BLaER1 (cell line): ENCODE data around the gene SIDT1.

ENCODE experiments used
- H3K27ac ChIP-seq: shearing (Covaris generic); formaldehyde crosslinking; 2 replicates; pipeline ENCODE4 v1.8.1; 2022
- H3K27me3 ChIP-seq: shearing (Covaris generic); formaldehyde crosslinking; 2 replicates; pipeline ENCODE4 v1.8.1; 2022
- H3K36me3 ChIP-seq: shearing (Covaris generic); formaldehyde crosslinking; 2 replicates; pipeline ENCODE4 v1.8.1; 2022
- H3K4me1 ChIP-seq: shearing (Covaris generic); formaldehyde crosslinking; 2 replicates; pipeline ENCODE4 v1.8.1; 2022
- H3K4me2 ChIP-seq: shearing (Covaris generic); formaldehyde crosslinking; 2 replicates; pipeline ENCODE4 v1.8.1; 2022
- H3K4me3 ChIP-seq: shearing (Covaris generic); formaldehyde crosslinking; 2 replicates; pipeline ENCODE4 v1.8.1; 2022
- H3K9ac ChIP-seq: shearing (Covaris generic); formaldehyde crosslinking; 2 replicates; pipeline ENCODE4 v1.8.1; 2022
- H3K9me3 ChIP-seq: shearing (Covaris generic); formaldehyde crosslinking; 2 replicates; pipeline ENCODE4 v1.8.1; 2022
- H4K20me1 ChIP-seq: shearing (Covaris generic); formaldehyde crosslinking; 2 replicates; pipeline ENCODE4 v1.8.1; 2022
- Cebpa-rat ChIP-seq: shearing (Covaris generic); IDR thresholded peaks from 2 replicates; pipeline ENCODE4 v1.8.1; 2022

The SIDT1 gene

GRCh38 chr3:113560271-113560670 is 27.9 kb downstream of the SIDT1 start:
- H3K27ac ChIP-seq = no peak overlapping the region
- no peaks in the 10 kb centered on the region for H4K20me1 ChIP-seq
- H3K27me3 ChIP-seq = no peaks in the 10 kb centered on the region
- TF ChIP-seq Cebpa-rat = no peak
- H3K4me2 ChIP-seq = no peak overlapping the region
- H3K9ac ChIP-seq = no peak overlapping the region
- H3K36me3 ChIP-seq = no peaks in the 10 kb centered on the region
- H3K4me1 ChIP-seq = peaks cover 5% of the 10 kb centered on the region; the same call in 1 of the 2 replicates
- H3K9me3 ChIP-seq = no peaks in the 10 kb centered on the region
- no peak overlapping the region for H3K4me3 ChIP-seq

- Histone ChIP-seq H3K9ac (no peak overlapping the region), H4K20me1 (no peaks in the 10 kb centered on the region), H3K9me3 (no peaks in the 10 kb centered on the region), H3K4me2 (no peak overlapping the region), H3K36me3 (no peaks in the 10 kb centered on the region), H3K27ac (no peak overlapping the region), H3K27me3 (no peaks in the 10 kb centered on the region), H3K4me3 (no peak overlapping the region), H3K4me1 (peaks cover 5% of the 10 kb centered on the region; the same call in 1 of the 2 replicates)
- TF ChIP-seq Cebpa-rat = no peak
These were observed 28.7 kb downstream of the SIDT1 start for GRCh38 chr3:113560831-113561623.

DNA sequence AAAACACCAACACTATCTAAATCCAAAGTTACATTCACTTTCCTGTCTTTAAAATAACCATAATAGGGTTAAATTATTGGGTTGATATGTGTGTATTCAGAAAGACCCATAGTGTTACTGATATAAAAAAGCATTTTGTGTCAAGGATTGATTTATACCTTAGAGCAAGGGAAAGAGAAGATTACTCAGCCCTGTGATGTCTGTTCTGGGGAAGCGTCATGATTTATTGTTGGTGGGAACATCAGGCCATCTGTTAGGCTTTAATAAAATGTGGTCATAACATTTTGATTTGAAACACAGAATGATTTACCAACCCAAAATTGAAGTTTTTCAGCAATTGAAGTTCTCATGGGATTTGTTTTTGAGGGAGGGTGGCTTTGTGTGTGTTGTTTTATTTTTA is 33.2 kb downstream of the SIDT1 start:
- no peak for TF ChIP-seq Cebpa-rat
- peaks cover 5% of the 10 kb centered on the region; the same call in 1 of the 2 replicates for H3K4me1 ChIP-seq
- H3K9ac ChIP-seq = no peak overlapping the region
- no peak overlapping the region for H3K4me2 ChIP-seq
- no peak overlapping the region for H3K27ac ChIP-seq
- H4K20me1 ChIP-seq = no peaks in the 10 kb centered on the region
- no peak overlapping the region for H3K4me3 ChIP-seq
- H3K27me3 ChIP-seq = no peaks in the 10 kb centered on the region
- no peaks in the 10 kb centered on the region for H3K36me3 ChIP-seq
- H3K9me3 ChIP-seq = no peaks in the 10 kb centered on the region

- Histone ChIP-seq H3K9ac (no peak overlapping the region), H3K27me3 (no peaks in the 10 kb centered on the region), H3K27ac (no peak overlapping the region), H3K4me2 (no peak overlapping the region), H3K36me3 (no peaks in the 10 kb centered on the region), H4K20me1 (no peaks in the 10 kb centered on the region), H3K4me1 (no peaks in the 10 kb centered on the region), H3K9me3 (no peaks in the 10 kb centered on the region), H3K4me3 (no peak overlapping the region)
- TF ChIP-seq Cebpa-rat = no peak
These were observed 37.8 kb downstream of the SIDT1 start for GRCh38 chr3:113570158-113570557.

DNA sequence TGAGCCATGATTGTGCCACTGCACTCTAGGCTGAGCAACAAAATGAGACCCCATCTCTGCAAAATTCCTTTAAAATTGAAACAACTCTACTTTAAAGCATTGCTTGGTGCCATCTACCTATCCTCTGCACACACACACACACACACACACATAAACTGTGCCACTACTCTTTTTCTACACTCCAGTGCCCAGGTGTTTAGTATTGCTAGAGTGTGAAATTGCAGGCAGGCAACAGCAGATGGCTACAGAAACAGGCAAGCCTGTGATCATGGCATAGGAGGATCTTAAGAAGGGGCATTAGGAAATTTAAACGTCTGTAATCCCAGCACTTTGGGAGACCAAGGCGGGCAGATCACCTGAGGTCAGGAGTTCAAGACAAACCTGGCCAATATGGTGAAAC is 39.0 kb downstream of the SIDT1 start:
- H3K4me2 ChIP-seq = no peak overlapping the region
- no peaks in the 10 kb centered on the region for H3K4me1 ChIP-seq
- H4K20me1 ChIP-seq = no peaks in the 10 kb centered on the region
- no peak overlapping the region for H3K9ac ChIP-seq
- no peaks in the 10 kb centered on the region for H3K27me3 ChIP-seq
- H3K9me3 ChIP-seq = no peaks in the 10 kb centered on the region
- H3K36me3 ChIP-seq = no peaks in the 10 kb centered on the region
- H3K27ac ChIP-seq = no peak overlapping the region
- H3K4me3 ChIP-seq = no peak overlapping the region
- no peak for TF ChIP-seq Cebpa-rat

GRCh38 chr3:113573728-113574127 is 41.4 kb downstream of the SIDT1 start:
- Histone ChIP-seq H3K36me3 (no peaks in the 10 kb centered on the region), H3K9me3 (no peaks in the 10 kb centered on the region), H3K4me1 (0 out of 2 replicates have a peak, but pooled peaks cover 3% of the 10 kb centered on the region), H3K27ac (no peak overlapping the region), H3K27me3 (no peaks in the 10 kb centered on the region), H4K20me1 (no peaks in the 10 kb centered on the region), H3K4me2 (no peak overlapping the region), H3K4me3 (no peak overlapping the region), H3K9ac (no peak overlapping the region)
- no peak for TF ChIP-seq Cebpa-rat

- H3K9ac ChIP-seq = no peak overlapping the region
- H3K27ac ChIP-seq = no peak overlapping the region
- H3K4me3 ChIP-seq = no peak overlapping the region
- H3K9me3 ChIP-seq = no peaks in the 10 kb centered on the region
- H3K4me2 ChIP-seq = no peak overlapping the region
- no peaks in the 10 kb centered on the region for H3K36me3 ChIP-seq
- no peak for TF ChIP-seq Cebpa-rat
- no peaks in the 10 kb centered on the region for H3K27me3 ChIP-seq
- H3K4me1 ChIP-seq = 0 out of 2 replicates have a peak, but pooled peaks cover 3% of the 10 kb centered on the region
- no peaks in the 10 kb centered on the region for H4K20me1 ChIP-seq
These were observed 41.9 kb downstream of the SIDT1 start for GRCh38 chr3:113574213-113574612.

DNA sequence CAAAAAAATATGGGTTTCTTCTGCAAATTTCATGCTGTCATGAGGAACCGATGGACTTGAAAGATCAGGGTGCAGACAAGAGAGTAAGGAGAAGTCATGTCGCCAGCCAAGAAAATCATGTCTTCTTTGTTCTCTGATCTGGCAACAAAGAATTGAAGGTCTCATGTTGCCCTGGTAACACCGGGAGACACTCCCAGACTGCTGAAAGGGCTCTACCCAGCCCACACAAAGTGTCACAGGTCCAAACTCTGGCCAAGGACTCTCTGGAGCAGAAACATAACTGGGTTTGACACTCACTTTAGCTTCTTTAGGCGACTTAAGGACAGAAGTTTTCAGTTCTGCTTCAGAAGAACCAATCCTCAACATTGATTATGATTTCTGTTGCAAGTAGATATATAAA is 42.9 kb downstream of the SIDT1 start:
- Histone ChIP-seq H3K9ac (no peak overlapping the region), H3K27ac (no peak overlapping the region), H3K9me3 (no peaks in the 10 kb centered on the region), H3K4me1 (0 out of 2 replicates have a peak, but pooled peaks cover 3% of the 10 kb centered on the region), H3K27me3 (no peaks in the 10 kb centered on the region), H3K4me2 (no peak overlapping the region), H3K36me3 (no peaks in the 10 kb centered on the region), H4K20me1 (no peaks in the 10 kb centered on the region), H3K4me3 (no peak overlapping the region)
- no peak for TF ChIP-seq Cebpa-rat

GRCh38 chr3:113585228-113585627 is 52.9 kb downstream of the SIDT1 start:
- Histone ChIP-seq H3K9me3 (no peaks in the 10 kb centered on the region), H3K4me2 (no peak overlapping the region), H4K20me1 (no peaks in the 10 kb centered on the region), H3K36me3 (no peaks in the 10 kb centered on the region), H3K27ac (no peak overlapping the region), H3K4me1 (no peaks in the 10 kb centered on the region), H3K27me3 (no peaks in the 10 kb centered on the region), H3K4me3 (no peak overlapping the region), H3K9ac (no peak overlapping the region)
- no peak for TF ChIP-seq Cebpa-rat

DNA sequence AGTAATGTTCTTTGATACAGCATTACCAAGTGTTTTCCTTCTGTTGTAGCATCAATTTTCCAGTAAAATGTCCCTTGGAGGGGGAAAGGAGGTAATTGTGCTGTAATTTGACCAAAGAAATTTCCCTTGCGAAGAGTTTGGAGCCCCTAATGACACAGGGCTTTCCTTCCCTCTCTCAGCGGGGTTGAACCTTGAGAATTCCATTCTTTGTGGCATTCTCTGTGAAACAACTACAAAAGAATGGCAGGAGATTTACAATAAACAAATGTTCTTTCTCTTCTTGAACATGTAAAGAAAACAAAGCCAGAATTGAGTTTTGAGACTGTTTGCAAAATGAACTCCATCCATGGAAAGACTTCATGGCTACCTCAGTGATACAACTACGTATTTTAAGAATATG is 53.4 kb downstream of the SIDT1 start:
- no peak for TF ChIP-seq Cebpa-rat
- Histone ChIP-seq H3K27me3 (no peaks in the 10 kb centered on the region), H3K4me2 (no peak overlapping the region), H3K9ac (no peak overlapping the region), H3K9me3 (no peaks in the 10 kb centered on the region), H3K4me1 (no peaks in the 10 kb centered on the region), H3K36me3 (no peaks in the 10 kb centered on the region), H3K4me3 (no peak overlapping the region), H3K27ac (no peak overlapping the region), H4K20me1 (no peaks in the 10 kb centered on the region)

- TF ChIP-seq Cebpa-rat = no peak
- Histone ChIP-seq H3K4me2 (no peak overlapping the region), H3K27me3 (no peaks in the 10 kb centered on the region), H3K36me3 (no peaks in the 10 kb centered on the region), H3K27ac (no peak overlapping the region), H4K20me1 (no peaks in the 10 kb centered on the region), H3K9me3 (no peaks in the 10 kb centered on the region), H3K4me3 (no peak overlapping the region), H3K4me1 (no peaks in the 10 kb centered on the region), H3K9ac (no peak overlapping the region)
These were observed 56.5 kb downstream of the SIDT1 start for GRCh38 chr3:113588806-113589205.
